ENCODE measurements around the gene EXOSC5. TPM values are rescaled to one million over a fixed set of nuclear protein-coding genes. Genes with fewer than 3 reads are reported as not detected.
"Not testable (repeated sequence)": the region's sequence is repeated elsewhere in the genome, so short reads cannot be mapped to it uniquely, and the experiment has no call there.

The EXOSC5 gene
- total and polyA plus RNA-seq, 2 of the 4 experiments (the other 2 are of a cell fraction) = 19.0 to 25.2 TPM

DNA sequence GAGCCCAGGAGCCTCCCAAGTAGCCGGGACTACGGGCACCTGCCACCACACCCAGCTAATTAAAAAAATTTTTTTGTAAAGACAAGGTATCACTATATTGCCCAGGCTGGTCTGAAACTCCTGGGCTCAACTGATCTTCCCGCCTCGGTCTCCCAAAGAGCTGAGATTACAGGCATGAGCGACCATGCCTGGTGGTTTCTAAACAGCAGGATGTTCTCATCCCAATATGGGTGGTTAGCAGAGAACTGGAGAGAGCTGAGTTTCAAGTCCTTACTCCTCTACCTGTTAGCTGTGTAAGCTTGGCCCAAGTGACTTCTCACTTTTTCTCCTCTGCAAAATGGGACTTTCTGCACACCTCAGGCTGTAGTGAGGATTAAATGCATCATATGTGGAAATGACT is 12.8 kb downstream of the EXOSC5 start:
- H3K4me3 ChIP-seq (ENCODE audit: insufficient read depth, low read depth, low read length) = no peak overlapping the region
- peaks cover 12% of the 10 kb centered on the region for H3K36me3 ChIP-seq (ENCODE audit: control insufficient read depth, insufficient read depth, low read length)
- H3K18ac ChIP-seq (ENCODE audit: low read depth, low read length) = no peak overlapping the region
- ATAC-seq (ENCODE audit: low read depth) = no peak
- dilution Hi-C loops (cut with HindIII; ENCODE audit: low sequenced_read_pairs, unreplicated experiment) (no loop called here), in situ Hi-C loops (cut with MboI; ENCODE audit: low sequenced_read_pairs) (no loop called here), intact Hi-C loops (cut with micrococcal nuclease) (no loop called here)
- H4K5ac ChIP-seq (ENCODE audit: low read depth, low read length) = no peak overlapping the region
- no TSS peak for BruUV-seq (replicated peaks)
- no peaks in the 10 kb centered on the region for H3K79me1 ChIP-seq (ENCODE audit: low read depth in 1 of 2, low read length in 2 of 2)
- no peak overlapping the region for H3K4me2 ChIP-seq (ENCODE audit: low read depth, low read length)
- no peak overlapping the region for H3K27ac ChIP-seq (ENCODE audit: insufficient read depth, low read length)
- ChIA-PET CTCF (interaction anchor here (0.6 kb wide), 1 partner anchor 85 kb away, joined by 4 read pairs; no protein-coding TSS in a partner anchor), POLR2A (ENCODE audit: unreplicated experiment) (no interaction called here)
- no peak overlapping the region for H2AFZ ChIP-seq (replicated peaks; ENCODE audit: low read length, poor library complexity)
- H3K9me1 ChIP-seq (ENCODE audit: insufficient read depth, low read length) = 0 out of 2 replicates have a peak, but pooled peaks cover 4% of the 10 kb centered on the region
- WGBS, 2 experiments (ENCODE audit: extremely low coverage in 2 of 2, insufficient read length in 1 of 2) = no CpG with 5 or more reads among the region's 5 CpGs
- no peaks in the 10 kb centered on the region for H3K9me3 ChIP-seq (ENCODE audit: control insufficient read depth, insufficient read depth, low read length)
- H4K20me1 ChIP-seq (ENCODE audit: insufficient read depth, low read length) = no peaks in the 10 kb centered on the region
- no peak overlapping the region for H3K9ac ChIP-seq (ENCODE audit: low read depth, low read length)
- TF ChIP-seq CHD1 (IDR thresholded peaks at IDR 0.05; ENCODE audit: low read depth, low read length) (no peak), NFE2L2 (IDR thresholded peaks at IDR 0.05; ENCODE audit: low read depth, low read length) (no peak), MXI1 (IDR thresholded peaks at IDR 0.05; ENCODE audit: borderline replicate concordance, low read depth, low read length) (no peak), MAFK (IDR thresholded peaks at IDR 0.05; ENCODE audit: low read depth, low read length) (no peak)
- TF ChIP-seq, protein P1, sequence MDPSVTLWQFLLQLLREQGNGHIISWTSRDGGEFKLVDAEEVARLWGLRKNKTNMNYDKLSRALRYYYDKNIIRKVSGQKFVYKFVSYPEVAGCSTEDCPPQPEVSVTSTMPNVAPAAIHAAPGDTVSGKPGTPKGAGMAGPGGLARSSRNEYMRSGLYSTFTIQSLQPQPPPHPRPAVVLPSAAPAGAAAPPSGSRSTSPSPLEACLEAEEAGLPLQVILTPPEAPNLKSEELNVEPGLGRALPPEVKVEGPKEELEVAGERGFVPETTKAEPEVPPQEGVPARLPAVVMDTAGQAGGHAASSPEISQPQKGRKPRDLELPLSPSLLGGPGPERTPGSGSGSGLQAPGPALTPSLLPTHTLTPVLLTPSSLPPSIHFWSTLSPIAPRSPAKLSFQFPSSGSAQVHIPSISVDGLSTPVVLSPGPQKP (IDR thresholded peaks at IDR 0.05; ENCODE audit: borderline replicate concordance, low read depth, low read length) = no peak
- H3K23ac ChIP-seq (ENCODE audit: low read depth, low read length) = no peak overlapping the region
- H3K56ac ChIP-seq (ENCODE audit: extremely low read depth, insufficient read depth, low read length) = no peak overlapping the region
- no peak overlapping the region for H2BK20ac ChIP-seq (ENCODE audit: low read depth, low read length)
- H3K27me3 ChIP-seq (ENCODE audit: control insufficient read depth, insufficient read depth, low read length) = no peaks in the 10 kb centered on the region
- DNase-seq = no peak
- no peak overlapping the region for H2BK120ac ChIP-seq (ENCODE audit: low read depth, low read length)
- no peak overlapping the region for H2BK5ac ChIP-seq (ENCODE audit: low read depth, low read length, poor library complexity, severe bottlenecking)
- no peak overlapping the region for H2BK15ac ChIP-seq (ENCODE audit: low read depth, low read length)
- H2AK9ac ChIP-seq (replicated peaks; ENCODE audit: low read depth, low read length, poor library complexity) = no peak overlapping the region
- H4K8ac ChIP-seq (ENCODE audit: low read depth in 2 of 2, low read length in 2 of 2) = no peak overlapping the region
- no peak overlapping the region for H3K4ac ChIP-seq (ENCODE audit: low read depth, low read length)
- no peak overlapping the region for H4K91ac ChIP-seq (ENCODE audit: insufficient read depth, low read depth, low read length)
- H3K4me1 ChIP-seq (ENCODE audit: control insufficient read depth, insufficient read depth, low read length) = peaks cover 2% of the 10 kb centered on the region; the same call in 1 of the 2 replicates
- no peak overlapping the region for H3K14ac ChIP-seq (replicated peaks; ENCODE audit: low read depth, low read length)
- no peak overlapping the region for H2AK5ac ChIP-seq (ENCODE audit: low read depth, low read length)

DNA sequence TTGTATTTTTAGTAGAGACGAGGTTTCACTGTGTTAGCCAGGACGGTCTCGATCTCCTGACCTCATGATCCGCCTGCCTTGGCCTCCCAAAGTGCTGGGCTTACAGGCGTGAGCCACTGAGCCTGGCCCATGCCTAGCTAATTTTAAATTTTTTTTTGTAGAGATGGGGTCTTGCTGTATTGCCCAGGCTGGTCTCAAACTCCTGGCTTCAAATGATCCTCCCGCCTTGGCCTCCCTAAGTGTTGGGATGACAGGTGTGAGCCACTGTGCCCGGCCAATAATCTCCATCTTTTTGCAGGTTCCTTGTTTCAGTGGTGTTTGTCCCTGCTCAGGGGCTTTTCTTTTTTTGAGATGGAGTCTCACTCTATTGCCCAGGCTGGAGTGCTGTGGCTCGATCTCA is 15.6 kb downstream of the EXOSC5 start:
- H2BK15ac ChIP-seq (ENCODE audit: low read depth, low read length); H3K9ac ChIP-seq (ENCODE audit: low read depth, low read length); H3K14ac ChIP-seq (replicated peaks; ENCODE audit: low read depth, low read length); H3K23ac ChIP-seq (ENCODE audit: low read depth, low read length); H3K4me1 ChIP-seq (ENCODE audit: control insufficient read depth, insufficient read depth, low read length); DNase-seq; H3K4me3 ChIP-seq (ENCODE audit: insufficient read depth, low read depth, low read length); in situ Hi-C loops (cut with MboI; ENCODE audit: low sequenced_read_pairs); H3K56ac ChIP-seq (ENCODE audit: extremely low read depth, insufficient read depth, low read length); H2BK5ac ChIP-seq (ENCODE audit: low read depth, low read length, poor library complexity, severe bottlenecking); BruUV-seq (replicated peaks); H4K91ac ChIP-seq (ENCODE audit: insufficient read depth, low read depth, low read length); H3K27me3 ChIP-seq (ENCODE audit: control insufficient read depth, insufficient read depth, low read length); H2BK20ac ChIP-seq (ENCODE audit: low read depth, low read length); H3K4me2 ChIP-seq (ENCODE audit: low read depth, low read length); H3K79me1 ChIP-seq (ENCODE audit: low read depth in 1 of 2, low read length in 2 of 2); CTCF ChIA-PET; H2AFZ ChIP-seq (replicated peaks; ENCODE audit: low read length, poor library complexity); H3K9me1 ChIP-seq (ENCODE audit: insufficient read depth, low read length); intact Hi-C loops (cut with micrococcal nuclease); H3K9me3 ChIP-seq (ENCODE audit: control insufficient read depth, insufficient read depth, low read length); H4K20me1 ChIP-seq (ENCODE audit: insufficient read depth, low read length); H3K36me3 ChIP-seq (ENCODE audit: control insufficient read depth, insufficient read depth, low read length); H2AK9ac ChIP-seq (replicated peaks; ENCODE audit: low read depth, low read length, poor library complexity); dilution Hi-C loops (cut with HindIII; ENCODE audit: low sequenced_read_pairs, unreplicated experiment); ATAC-seq (ENCODE audit: low read depth); H3K4ac ChIP-seq (ENCODE audit: low read depth, low read length); H2AK5ac ChIP-seq (ENCODE audit: low read depth, low read length); H3K18ac ChIP-seq (ENCODE audit: low read depth, low read length); H4K8ac ChIP-seq (ENCODE audit: low read depth in 2 of 2, low read length in 2 of 2); H2BK120ac ChIP-seq (ENCODE audit: low read depth, low read length); H3K27ac ChIP-seq (ENCODE audit: insufficient read depth, low read length); H4K5ac ChIP-seq (ENCODE audit: low read depth, low read length): not testable (repeated sequence)
- no CpG with 5 or more reads among the region's 8 CpGs for WGBS, 2 experiments (ENCODE audit: extremely low coverage in 2 of 2, insufficient read length in 1 of 2)
- POLR2A ChIA-PET (ENCODE audit: unreplicated experiment) = interaction anchor here (0.6 kb wide), 2 partner anchors 13 to 1194 kb away, joined by 6 to 13 read pairs; no protein-coding TSS in a partner anchor
